ENCODE results near the gene SLC22A7.
"Not testable (repeated sequence)": the region's sequence is repeated elsewhere in the genome, so short reads cannot be mapped to it uniquely, and the experiment has no call there.

The SLC22A7 gene

DNA sequence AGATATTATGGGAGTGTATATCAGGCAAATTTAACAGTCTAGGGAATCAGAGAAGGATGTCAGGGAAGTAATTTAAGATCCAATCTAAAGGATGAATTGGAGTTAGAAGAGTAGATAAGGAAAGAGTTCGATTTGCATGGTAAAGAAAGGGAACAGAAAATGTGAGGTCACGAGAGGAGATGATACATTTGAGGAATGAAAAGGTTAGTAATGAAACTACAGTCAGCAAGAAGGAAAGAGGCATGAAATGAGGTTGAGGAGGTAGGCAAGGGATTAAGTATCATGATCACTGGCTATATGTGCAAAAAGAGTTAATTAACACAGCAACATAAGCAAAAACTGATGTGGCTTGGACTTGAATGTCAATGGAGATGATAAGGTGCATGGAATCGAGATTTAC lies 49.0 kb downstream of the SLC22A7 start:
- no peak for DNase-seq

DNA sequence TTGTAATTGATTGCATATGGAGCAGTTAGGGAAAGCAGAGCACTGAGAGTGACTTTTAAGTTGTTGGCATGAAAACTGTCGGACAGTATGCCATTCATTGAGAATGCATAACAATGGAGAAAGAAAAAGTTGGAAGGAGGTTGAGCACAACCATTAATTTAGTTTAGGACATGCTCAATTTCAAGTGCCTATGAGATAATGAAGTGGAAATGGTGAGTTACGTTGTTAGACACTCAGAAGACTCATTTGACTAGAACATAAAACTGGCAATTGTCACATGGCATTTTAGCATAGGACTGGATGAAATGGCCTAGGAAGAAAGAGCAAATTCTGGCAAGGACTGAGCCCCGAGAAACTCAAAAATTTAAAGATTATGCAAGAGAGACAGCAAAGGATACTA lies 49.4 kb downstream of the SLC22A7 start:
- DNase-seq, result no peak

DNA sequence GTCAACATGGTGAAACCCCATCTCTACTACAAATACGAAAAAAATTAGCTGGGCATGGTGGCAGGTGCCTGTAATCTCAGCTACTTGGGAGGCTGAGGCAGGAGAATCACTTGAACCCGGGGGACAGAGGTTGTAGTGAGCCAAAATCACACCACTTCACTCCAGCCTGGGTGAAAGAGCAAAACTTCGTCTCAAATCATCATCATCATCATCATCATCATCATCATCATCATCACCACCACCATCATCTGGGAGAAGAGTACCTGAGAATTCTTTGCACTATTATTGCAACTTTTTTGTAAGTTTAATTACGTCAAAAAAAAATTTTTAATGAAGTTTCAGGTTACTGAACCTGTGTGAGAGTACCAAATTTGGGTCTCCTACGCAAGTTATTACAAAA lies 53.9 kb downstream of the SLC22A7 start:
- not testable (repeated sequence) for DNase-seq

Data from activated CD4-positive, CD25-positive, alpha-beta regulatory T cell treated with anti-CD3 and anti-CD28 coated beads, Interleukin-2, amount 50 U/mL, for 72 hours (primary cell).